ENCODE data around the gene ULK1.

The ULK1 gene

GRCh38 chr12:131920157-131920508 lies 25.7 kb downstream of the ULK1 start:
- DNase-seq (ENCODE audit: low read depth): no peak

GRCh38 chr12:131920902-131921840 lies 26.7 kb downstream of the ULK1 start:
- DNase-seq (ENCODE audit: low read depth): no peak

DNA sequence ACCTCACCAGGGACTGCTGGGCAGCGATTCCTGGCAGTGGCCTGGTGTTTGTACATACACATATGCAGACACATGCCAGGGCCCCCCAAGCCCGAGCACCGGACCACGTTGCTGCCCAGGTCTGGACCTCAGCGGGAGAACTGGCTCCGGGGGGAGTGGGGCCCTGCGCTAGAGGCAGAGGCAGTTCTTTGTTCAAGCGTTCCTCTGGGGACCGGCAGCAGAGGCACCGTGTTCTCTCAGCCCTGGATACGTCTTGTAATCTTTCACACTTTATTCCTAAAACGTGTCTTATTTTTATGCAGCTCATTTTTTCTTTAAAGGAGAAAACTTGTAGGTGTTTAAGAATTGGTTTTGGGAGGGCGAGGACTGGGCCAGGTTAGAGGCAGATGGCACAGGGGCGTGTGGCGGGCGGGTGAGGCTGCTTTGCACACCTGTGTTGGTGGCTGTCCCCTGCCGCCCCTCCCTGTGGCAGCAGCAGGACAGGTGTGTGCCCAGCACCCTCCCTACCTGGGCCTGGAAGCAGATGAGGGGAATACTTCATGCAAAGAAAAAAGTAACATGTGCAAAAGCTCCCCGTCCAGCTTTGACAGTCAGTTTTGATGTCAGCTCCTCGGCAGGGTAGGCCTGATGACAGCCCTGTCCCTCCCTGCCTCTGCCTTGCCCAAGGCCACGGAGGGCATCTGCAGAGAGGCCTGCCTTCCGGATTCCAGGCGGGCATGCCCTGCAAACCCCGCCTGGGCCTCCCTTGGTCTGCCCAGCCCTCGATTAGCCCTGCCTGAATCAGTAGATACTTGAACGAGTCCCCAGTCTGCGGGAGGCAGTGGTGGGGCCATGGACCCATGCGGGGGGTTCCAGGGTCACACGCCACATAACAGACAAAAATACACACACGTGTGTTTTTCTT lies 27.7 kb downstream of the ULK1 start:
- DNase-seq (ENCODE audit: low read depth): no peak

GRCh38 chr12:131922772-131923171 lies 28.4 kb downstream of the ULK1 start:
- no peak for DNase-seq (ENCODE audit: low read depth)

GRCh38 chr12:131923260-131923659 lies 28.8 kb downstream of the ULK1 start:
- DNase-seq (ENCODE audit: low read depth): no peak

GRCh38 chr12:131927110-131928079 lies 33.0 kb downstream of the ULK1 start:
- no peak for DNase-seq (ENCODE audit: low read depth)

DNA sequence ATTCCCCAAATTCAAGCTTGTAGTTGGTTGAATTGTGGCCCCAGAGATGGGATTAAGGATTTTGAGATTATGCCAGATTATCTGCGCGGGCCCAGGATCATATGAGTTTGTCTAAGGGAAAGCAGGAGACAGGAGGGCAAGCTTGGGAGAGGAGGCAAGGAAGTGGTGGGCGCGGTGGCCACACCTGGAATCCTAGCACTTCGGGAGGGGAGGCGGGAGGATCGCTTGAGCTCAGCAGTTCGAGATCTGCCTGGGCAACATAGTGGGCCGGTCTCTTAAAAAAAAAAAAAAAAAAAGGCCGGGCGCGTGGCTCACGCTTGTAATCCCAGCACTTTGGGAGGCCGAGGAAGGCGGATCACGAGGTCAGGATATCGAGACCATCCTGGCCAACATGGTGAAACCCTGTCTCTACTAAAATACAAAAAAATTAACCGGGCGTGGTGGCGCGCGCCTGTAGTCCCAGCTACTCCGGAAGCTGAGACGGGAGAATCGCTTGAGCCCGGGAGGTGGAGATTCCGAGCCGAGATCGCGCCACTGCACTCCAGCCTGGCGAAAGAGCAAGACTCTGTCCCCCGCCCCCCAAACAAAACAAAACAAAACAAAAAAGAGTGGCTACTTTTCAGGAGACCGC lies 33.8 kb downstream of the ULK1 start:
- no peak for DNase-seq (ENCODE audit: low read depth)

- peak; percentile 62 for DNase-seq (ENCODE audit: low read depth)
Measured at GRCh38 chr12:131928711-131929580, 34.5 kb downstream of the ULK1 start, which contains the start of gene PUS1. Gene PUS1, plus strand, starts transcription at chr12:131929276. Its CDS starts 447 bp downstream, at chr12:131929723.

DNA sequence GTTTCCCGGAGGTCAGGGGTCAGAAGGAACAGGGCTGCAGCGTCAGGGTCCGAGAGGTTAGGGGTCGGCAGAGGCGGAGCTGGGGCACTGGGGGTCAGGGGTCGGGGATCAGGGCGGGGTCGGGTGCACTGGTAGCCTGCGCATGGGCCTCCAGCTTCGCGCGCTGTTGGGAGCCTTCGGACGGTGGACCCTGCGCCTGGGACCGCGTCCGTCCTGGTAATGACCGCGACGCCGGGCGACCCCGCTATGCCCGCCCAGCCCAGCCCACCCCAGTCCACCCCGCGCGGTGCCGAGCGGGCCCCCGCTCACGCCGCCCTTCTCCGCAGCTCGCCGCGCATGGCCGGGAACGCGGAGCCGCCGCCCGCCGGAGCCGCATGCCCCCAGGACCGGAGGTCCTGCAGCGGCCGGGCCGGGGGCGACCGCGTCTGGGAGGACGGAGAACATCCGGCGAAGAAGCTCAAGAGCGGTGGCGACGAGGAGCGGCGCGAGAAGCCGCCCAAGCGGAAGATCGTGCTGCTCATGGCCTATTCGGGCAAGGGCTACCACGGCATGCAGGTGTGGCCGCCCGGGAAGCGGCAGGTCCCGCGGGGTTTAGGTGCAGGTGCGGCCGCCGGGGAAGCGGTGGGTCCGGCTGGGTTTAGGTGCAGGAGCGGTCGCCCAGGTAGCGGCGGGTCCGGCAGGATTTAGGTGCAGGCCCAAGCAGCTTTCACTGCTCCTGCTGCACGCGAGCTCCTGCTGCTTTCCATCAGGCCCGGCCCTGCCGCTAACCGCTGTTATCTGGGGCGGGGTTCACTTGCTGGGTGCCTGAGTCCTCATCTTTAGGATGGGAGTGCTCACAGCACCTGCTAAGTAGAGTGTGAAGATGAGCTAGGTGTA lies 35.4 kb downstream of the ULK1 start:
- DNase-seq (ENCODE audit: low read depth): no peak

DNA sequence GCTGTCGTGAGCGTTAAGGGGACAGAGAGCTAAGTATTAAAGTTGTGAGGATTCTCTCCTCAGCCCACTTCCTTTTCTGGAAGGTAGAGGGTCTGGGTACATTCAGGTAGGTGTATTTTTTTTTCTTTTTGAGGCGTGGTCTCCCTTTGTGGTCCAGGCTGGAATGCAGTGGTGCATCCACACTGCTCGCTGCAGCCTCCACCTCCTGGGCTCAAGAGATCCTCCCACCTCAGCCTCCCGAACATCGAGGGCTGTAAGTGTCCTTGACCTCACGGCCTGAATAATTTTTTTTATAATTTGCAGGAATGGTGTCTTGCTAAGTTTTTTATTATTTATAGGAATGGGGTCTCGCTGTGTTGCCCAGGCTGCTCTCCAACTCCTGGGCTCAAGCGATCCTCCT lies 36.1 kb downstream of the ULK1 start:
- DNase-seq (ENCODE audit: low read depth): no peak

DNA sequence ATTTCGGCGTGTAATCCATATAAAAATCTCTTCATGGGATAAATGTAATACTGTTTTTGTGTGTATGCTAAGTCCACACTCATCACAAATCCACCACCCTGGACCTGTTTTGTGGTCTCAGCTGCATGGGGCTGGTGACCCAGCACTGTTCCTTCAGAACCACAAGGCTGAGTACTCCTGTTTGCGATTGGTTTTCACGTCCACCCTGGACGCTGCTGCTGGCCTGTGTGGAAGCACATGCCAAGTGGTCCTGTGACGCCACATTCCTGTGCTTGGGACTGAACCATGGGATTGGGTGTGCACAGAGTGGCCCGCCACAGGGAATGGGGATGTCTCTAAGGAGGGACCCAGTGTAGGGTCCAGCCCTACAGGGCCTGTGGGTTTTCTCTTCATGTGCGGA lies 39.0 kb downstream of the ULK1 start:
- no peak for DNase-seq (ENCODE audit: low read depth)

DNA sequence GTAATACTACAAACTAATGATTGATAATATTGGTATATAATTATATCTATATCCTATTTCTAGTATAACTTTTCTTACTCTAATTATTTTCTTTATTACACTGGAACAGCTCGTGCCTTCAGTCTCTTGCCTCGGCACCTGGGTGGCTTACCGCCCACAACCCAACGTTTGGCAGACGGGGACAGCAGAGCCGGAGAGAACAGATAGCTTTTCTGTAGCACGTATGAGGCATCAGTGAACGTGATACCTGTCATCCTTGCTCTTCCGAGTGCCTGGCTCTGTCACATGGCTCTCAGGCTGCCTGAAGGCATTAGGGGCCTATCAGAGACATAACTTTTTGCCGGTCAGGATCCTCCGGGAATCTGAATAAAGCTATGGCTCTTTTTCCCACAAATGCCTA lies 40.1 kb downstream of the ULK1 start:
- DNase-seq (ENCODE audit: low read depth): no peak

GRCh38 chr12:131938082-131938481 lies 43.7 kb downstream of the ULK1 start:
- DNase-seq (ENCODE audit: low read depth): no peak

- no peak for DNase-seq (ENCODE audit: low read depth)
Measured at GRCh38 chr12:131939007-131939406, 44.6 kb downstream of the ULK1 start.

DNA sequence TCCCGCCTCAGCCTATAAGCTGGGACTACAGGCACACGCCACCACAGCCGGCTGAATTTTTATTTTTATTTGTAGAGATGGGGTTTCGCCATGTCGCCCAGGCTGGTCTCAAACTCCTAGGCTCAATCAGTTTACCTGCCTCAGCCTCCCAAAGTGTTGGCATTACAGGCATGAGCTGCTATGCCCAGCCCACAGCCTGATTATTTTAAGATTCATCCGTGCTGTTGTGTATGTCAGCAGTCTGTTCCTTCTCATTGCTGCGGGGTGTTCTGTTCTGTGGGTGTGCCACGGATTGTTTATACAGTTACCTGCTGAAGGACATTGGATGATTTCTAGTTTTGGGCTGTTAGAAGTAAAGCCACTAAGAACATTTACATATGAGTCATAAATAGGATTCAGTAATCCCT lies 45.7 kb downstream of the ULK1 start:
- no peak for DNase-seq (ENCODE audit: low read depth)

- no peak for DNase-seq (ENCODE audit: low read depth)
Measured at GRCh38 chr12:131941116-131941986, 46.9 kb downstream of the ULK1 start.

DNA sequence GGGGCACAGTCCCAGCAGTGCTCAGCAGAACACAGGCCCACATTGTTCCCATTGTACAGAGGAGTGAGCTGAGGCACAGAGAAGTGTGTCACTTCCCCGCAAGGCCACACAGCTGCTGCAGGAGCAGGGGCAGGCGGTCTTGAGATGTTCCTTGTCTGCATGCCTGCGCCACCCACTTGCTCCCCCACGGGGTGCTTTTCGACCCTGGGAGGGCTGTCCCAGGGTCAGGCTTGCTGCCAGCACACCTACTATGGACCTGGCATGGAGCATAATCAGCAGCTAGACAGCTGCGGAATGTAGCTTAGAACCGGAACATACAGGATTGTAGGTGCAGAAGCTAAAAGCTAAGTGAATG lies 47.5 kb downstream of the ULK1 start:
- DNase-seq (ENCODE audit: low read depth): no peak

DNA sequence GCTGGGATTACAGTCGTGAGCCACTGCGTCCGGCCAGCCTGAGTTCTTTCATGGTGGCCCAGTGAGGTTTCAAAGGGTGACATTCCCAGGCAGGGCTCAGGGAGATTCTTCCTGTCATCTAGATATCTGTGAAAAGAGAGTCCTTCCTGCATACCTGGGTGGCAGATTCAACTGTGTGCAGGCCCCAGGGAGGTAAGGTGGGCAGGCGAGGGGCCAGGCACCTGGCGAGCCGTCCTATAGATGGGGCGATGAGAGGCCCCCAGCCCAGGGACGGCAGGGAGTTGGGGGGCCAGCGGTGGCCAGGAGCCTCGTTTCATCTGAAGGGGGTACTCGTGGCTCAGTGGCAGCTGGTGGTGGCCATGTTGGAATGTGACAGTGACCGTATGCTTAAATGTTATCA lies 48.2 kb downstream of the ULK1 start:
- DNase-seq (ENCODE audit: low read depth): no peak

Data from HS-27A (cell line).